Muscle layer of duodenum (tissue), 2 donors: ENCODE data around the gene STK31.
"Not testable (repeated sequence)": the region's sequence is repeated elsewhere in the genome, so short reads cannot be mapped to it uniquely, and the experiment has no call there.

Source experiments
- H3K27ac ChIP-seq: one replicate; pipeline ENCODE4 v1.7.0; 2013; ENCODE audit warnings: mild to moderate bottlenecking, low read length
- H3K27me3 ChIP-seq: one replicate; pipeline ENCODE4 v1.7.0; 2013; ENCODE audit warnings: low read depth, mild to moderate bottlenecking, control low read depth, low read length
- H3K36me3 ChIP-seq, 2 donors: one replicate each; pipeline ENCODE4 v1.7.0; 2013; ENCODE audit warnings: low read length in 2 of 2, control low read depth in 1 of 2, mild to moderate bottlenecking in 1 of 2; ENCODE audit not compliant: insufficient read depth in 2 of 2, control insufficient read depth in 1 of 2
- H3K4me1 ChIP-seq, 2 donors: one replicate each; pipeline ENCODE4 v1.7.0; 2013; ENCODE audit warnings: low read length in 2 of 2, mild to moderate bottlenecking in 2 of 2, control low read depth in 1 of 2, moderate library complexity in 1 of 2; ENCODE audit not compliant: insufficient read depth in 2 of 2, control insufficient read depth in 1 of 2
- H3K4me3 ChIP-seq, 2 donors: one replicate each; pipeline ENCODE4 v1.7.0; 2013; ENCODE audit warnings: low read length in 2 of 2, low read depth in 1 of 2, mild to moderate bottlenecking in 1 of 2
- H3K9me3 ChIP-seq, 2 donors: one replicate each; pipeline ENCODE4 v1.7.0; 2013; ENCODE audit warnings: low read length in 2 of 2, control low read depth in 1 of 2, mild to moderate bottlenecking in 1 of 2; ENCODE audit not compliant: control insufficient read depth in 1 of 2
- donor health status: healthy.

STK31 gene

DNA sequence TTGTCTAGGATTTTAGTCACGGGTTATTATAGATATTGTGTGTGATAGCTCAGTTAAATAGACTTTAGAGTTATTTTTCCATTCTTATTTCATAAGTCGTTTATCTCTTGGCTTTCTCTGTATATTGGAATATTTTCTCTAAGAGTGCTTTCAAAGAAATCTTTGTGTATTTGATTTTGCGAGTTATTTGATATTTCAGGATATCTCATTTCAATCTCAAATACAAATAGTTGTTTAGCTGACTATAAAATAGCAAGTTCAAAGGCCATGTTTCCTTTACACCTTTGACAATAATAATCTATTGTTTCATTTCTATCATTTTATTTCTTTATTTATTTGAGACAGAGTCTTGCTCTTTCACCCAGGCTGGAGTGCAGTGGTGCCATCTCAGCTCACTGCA lies 55.9 kb downstream of the STK31 start:
- Histone ChIP-seq H3K4me3 (no peak overlapping the region), H3K4me1 (no peaks in the 10 kb centered on the region), H3K9me3 (no peaks in the 10 kb centered on the region), H3K27ac (no peak overlapping the region), H3K27me3 (no peaks in the 10 kb centered on the region), H3K36me3 (no peaks in the 10 kb centered on the region)

DNA sequence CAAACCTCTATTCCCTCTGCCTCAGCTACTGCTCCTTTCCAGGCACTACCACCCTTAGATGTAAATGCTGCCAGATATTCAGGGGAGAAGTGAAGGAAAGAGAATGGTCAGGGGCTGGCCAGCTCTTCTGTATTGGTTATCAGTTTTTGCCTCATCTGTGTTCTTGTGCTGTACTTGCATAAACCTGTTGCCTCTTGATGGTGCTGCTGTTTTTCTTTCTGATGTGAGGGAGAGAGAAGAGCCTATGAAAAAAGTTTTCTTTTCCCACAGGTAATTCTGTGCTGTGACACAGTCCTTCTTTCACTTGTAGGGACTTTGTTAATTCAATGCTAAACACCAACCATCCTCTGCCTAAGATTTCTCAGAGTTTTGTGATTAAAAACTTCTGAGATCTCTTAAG lies 57.5 kb downstream of the STK31 start:
- Histone ChIP-seq H3K9me3 (no peaks in the 10 kb centered on the region), H3K27me3 (no peaks in the 10 kb centered on the region), H3K4me1 (no peaks in the 10 kb centered on the region), H3K4me3 (no peak overlapping the region), H3K36me3 (no peaks in the 10 kb centered on the region), H3K27ac (no peak overlapping the region)

DNA sequence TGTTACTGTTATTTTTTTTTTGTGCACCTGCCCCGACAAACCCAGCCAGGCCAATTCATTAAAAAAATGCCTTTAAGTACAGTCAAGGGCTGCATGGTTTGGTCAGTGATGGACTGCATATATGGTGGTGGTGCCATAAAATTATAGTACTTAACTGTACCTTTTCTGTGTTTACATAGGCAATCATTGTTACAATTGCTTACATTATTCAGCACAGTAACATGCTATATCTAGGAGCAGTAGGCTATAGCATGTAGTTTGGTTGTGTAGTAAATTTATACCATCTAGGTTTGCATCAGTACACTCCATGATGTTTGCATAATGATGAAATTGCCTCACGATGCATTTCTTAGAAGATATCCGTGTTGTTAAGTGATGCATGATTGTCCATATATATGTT lies 58.0 kb downstream of the STK31 start:
- Histone ChIP-seq H3K36me3 (no peaks in the 10 kb centered on the region), H3K4me3 (no peak overlapping the region)

DNA sequence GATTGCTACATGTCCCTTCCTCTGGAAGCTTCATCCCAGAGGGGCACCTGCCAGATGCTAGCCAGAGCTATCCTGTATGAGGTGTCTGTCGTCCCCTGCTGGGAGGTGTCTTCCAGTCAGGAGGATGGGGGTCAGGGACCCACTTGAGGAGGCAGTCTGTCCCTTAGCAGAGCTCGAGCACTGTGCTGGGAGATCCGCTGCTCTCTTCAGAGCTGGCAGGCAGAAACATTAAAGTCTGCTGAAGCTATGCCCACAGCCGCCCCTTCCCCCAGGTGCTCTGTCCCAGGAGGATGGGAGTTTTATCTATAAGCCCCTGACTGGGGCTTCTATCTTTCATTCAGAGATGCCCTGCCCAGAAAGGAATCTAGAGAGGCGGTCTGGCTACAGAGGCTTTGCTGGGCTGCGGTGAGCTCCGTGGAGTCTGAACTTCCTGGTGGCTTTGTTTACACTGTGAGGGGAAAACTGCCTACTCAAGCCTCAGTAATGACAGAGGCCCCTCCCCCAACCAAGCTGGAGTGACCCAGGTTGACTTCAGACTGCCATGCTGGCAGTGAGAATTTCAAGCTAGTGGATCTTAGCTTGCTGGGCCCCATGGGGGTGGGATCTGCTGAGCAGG lies 69.3 kb downstream of the STK31 start:
- H3K27me3 ChIP-seq, H3K4me3 ChIP-seq, H3K36me3 ChIP-seq, H3K27ac ChIP-seq, H3K9me3 ChIP-seq, H3K4me1 ChIP-seq: not testable (repeated sequence)

More for the DNA sequence above, 58.0 kb downstream of the STK31 start:
- Histone ChIP-seq H3K27me3 (no peaks in the 10 kb centered on the region), H3K4me1 (no peaks in the 10 kb centered on the region), H3K9me3 (peaks cover 0 to under 1% of the 10 kb centered on the region in 2 donors), H3K27ac (no peak overlapping the region)

DNA sequence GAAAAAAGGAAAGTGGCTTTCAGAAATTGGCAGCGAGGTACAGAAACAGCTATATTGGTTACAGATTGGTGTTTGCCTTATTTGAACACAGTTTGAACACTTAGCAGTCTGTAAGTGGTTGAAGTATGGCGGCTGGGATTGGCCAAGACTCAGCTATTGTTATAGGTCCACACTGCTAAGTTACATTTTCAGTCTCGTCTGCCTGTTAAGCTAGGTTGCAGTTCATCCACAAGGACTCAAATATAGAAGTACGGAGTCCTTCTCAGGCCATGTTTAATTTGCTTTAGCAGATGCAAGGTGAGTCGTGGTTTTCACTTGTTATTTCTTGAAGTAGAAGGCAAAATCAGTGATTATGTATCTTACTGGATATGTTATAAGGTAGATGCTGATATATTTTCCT lies 73.1 kb downstream of the STK31 start:
- no peaks in the 10 kb centered on the region for H3K27me3 ChIP-seq
- H3K9me3 ChIP-seq, result peaks cover 0 to 4% of the 10 kb centered on the region in 2 donors
- no peaks in the 10 kb centered on the region for H3K4me1 ChIP-seq
- no peaks in the 10 kb centered on the region for H3K36me3 ChIP-seq
- no peak overlapping the region for H3K27ac ChIP-seq
- no peak overlapping the region for H3K4me3 ChIP-seq

DNA sequence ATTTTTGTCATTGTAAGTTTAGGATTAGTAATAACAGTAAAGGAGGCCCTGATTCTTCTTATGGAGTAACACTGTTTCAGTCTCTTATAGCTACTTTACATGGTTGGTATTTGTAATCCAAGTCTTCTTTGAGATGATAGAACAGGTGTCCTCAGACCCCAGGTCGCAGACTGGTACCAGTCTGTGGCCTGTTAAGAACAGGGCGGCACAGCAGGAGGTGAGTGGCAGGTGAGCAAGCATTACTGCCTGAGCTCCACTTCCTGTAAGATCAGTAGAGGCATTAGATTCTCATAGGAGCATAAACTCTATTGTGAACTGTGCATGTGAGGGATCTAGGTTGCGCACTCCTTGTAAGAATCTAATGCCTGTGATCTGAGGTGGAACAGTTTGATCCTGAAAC lies 77.3 kb downstream of the STK31 start:
- no peak overlapping the region for H3K4me3 ChIP-seq
- H3K9me3 ChIP-seq, result no peaks in the 10 kb centered on the region
- H3K27me3 ChIP-seq, result no peaks in the 10 kb centered on the region
- H3K27ac ChIP-seq, result no peak overlapping the region
- no peaks in the 10 kb centered on the region for H3K36me3 ChIP-seq
- no peaks in the 10 kb centered on the region for H3K4me1 ChIP-seq

DNA sequence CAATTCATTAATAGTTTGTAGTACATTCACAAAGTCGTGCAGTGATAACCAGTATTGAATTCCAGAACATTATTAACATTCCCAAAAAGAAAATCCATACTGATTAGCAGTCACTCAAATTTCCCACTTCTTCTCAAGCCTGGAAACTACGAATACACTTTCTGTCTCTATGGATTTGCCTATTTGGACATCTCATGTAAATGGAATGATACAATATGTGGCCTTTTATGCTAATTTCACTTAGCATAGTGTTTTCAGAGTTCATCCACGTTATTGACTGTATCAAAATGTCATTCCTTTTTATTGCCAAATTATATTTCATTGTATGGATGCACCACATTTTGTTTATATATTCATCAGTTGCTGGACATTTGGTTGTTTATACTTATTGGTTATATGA lies 78.8 kb downstream of the STK31 start:
- Histone ChIP-seq H3K9me3 (no peaks in the 10 kb centered on the region), H3K36me3 (no peaks in the 10 kb centered on the region), H3K27me3 (no peaks in the 10 kb centered on the region), H3K4me3 (no peak overlapping the region), H3K27ac (no peak overlapping the region), H3K4me1 (no peaks in the 10 kb centered on the region)

DNA sequence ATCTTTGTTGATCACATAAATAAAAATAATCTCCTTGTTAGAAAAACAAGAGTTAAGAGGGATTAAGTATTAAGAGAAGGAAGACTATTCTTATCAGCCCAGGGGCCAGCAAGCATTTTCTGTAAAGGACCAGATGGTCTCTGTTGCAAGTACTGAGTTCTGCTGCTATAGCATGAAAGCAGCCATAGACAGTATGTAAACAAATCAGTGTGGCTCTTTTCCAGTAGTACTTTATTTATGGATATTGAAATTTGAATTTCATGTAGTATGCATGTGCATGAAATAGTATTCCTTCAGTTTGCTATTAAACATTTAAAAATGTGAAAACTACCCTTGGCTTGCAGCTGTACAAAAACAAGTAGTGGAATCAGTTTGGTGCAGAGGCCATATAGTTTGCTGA lies 81.7 kb downstream of the STK31 start:
- Histone ChIP-seq H3K27me3 (no peaks in the 10 kb centered on the region), H3K4me1 (no peaks in the 10 kb centered on the region)

DNA sequence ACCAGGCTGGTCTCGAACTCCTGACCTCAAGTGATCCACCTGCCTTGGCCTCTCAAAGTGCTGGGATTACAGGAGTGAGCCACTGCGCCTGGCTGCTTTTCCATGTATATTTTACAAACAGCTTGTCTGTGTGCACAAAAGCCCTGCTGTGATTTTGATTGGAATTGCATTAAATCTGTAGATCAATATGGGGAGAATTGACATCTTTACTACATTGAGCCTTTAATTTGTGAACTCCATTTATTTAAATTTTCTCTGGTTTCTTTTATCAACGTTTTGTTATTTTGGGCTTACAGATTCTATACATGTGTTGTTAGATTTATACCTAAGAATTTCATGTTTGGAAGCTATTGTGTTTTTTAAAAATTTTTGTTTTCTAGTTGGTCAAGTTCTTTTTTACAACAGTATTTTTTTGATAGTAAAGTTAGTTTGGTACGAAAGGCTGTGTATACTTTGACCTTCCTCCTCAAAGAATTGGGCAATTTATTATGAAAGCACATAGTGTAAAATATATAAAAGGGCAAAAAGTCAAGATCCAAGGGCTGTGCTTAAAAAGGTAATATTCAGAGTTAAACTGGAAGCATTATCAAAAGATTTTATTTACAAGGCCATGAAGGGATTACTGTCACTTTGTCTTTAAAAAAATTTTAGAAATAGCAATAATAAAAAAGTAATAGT lies 92.8 kb downstream of the STK31 start:
- Histone ChIP-seq H3K9me3 (no peaks in the 10 kb centered on the region), H3K4me1 (no peaks in the 10 kb centered on the region), H3K4me3 (no peak overlapping the region), H3K27ac (no peak overlapping the region), H3K36me3 (no peaks in the 10 kb centered on the region), H3K27me3 (no peaks in the 10 kb centered on the region)

More for the DNA sequence above, 81.7 kb downstream of the STK31 start:
- H3K9me3 ChIP-seq, result peaks cover 0 to 8% of the 10 kb centered on the region in 2 donors
- H3K27ac ChIP-seq, result no peak overlapping the region
- no peaks in the 10 kb centered on the region for H3K36me3 ChIP-seq
- H3K4me3 ChIP-seq, result no peak overlapping the region

DNA sequence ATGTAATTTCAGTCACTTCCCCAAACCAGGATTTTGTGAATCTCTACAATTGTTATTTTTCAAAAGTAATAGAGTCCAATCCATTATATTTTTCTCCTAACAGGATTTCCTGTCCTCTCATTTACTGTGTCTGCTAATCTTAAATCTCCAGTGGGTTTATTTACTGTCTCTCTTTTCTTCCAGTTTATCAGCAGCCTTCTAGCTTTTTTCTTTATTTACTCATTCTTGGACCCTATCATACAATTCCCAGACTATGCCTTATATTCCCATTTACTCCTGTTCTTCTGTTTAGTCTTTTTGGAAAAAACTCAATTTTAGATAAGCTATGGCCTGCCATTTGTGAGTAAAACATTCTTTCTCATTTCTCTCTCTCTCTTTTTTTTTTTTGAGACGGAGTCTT lies 94.7 kb downstream of the STK31 start:
- no peaks in the 10 kb centered on the region for H3K27me3 ChIP-seq
- H3K36me3 ChIP-seq, result no peaks in the 10 kb centered on the region
- H3K4me3 ChIP-seq, result no peak overlapping the region
- peaks cover 3 to 6% of the 10 kb centered on the region in 2 donors for H3K9me3 ChIP-seq
- no peak overlapping the region for H3K27ac ChIP-seq
- no peaks in the 10 kb centered on the region for H3K4me1 ChIP-seq

DNA sequence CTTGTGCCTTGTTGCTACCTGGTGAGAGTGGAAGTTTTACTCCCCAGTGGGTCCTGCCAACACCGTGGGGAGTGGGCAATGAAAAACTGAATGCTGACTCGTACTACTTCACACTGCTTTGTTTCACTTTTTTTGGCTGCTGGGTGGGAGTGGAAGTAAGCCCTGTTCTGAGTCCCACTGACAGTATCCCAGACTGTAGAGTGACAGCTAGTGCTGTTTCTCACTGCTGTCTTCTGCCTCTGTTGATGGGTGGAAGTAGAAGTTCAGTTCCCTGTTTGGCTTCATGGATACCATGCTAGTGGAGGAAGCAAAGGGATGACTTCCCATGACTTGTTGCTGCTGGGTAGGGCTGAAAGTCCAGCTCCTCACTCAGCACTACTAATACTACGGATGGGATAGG lies 98.4 kb downstream of the STK31 start:
- Histone ChIP-seq H3K4me3 (no peak overlapping the region), H3K27ac (no peak overlapping the region)

DNA sequence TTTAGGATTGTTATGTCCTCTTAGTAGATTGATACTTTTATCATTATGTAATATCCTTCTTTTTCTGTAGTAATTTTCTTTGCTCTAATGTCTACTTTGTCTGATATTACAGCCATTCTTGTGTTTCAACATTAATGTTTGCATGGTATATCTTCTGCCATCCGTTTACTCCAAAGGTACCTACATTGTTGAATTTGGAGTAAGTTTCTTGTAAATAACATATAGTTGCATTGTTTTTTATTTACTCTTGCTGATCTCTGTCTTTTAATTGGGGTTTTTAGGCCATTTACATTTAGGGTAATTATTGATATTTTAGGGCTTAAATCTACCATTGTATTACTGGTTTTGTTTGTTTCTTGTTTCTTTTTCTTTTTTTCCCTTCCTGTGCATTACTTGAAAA lies 100.1 kb downstream of the STK31 start:
- peaks cover 12 to 19% of the 10 kb centered on the region in 2 donors for H3K9me3 ChIP-seq
- H3K36me3 ChIP-seq, result no peaks in the 10 kb centered on the region
- H3K27ac ChIP-seq, result no peak overlapping the region
- no peaks in the 10 kb centered on the region for H3K27me3 ChIP-seq
- H3K4me1 ChIP-seq, result no peaks in the 10 kb centered on the region
- no peak overlapping the region for H3K4me3 ChIP-seq

More for the DNA sequence above, 98.4 kb downstream of the STK31 start:
- H3K36me3 ChIP-seq, result no peaks in the 10 kb centered on the region
- no peaks in the 10 kb centered on the region for H3K4me1 ChIP-seq
- H3K27me3 ChIP-seq, result no peaks in the 10 kb centered on the region
- peaks cover 12 to 16% of the 10 kb centered on the region in 2 donors for H3K9me3 ChIP-seq
